Trophoblast cell (in vitro differentiated cells and primary cell): Measurements from ENCODE around the gene PRPS1.
"Not testable (repeated sequence)": the region's sequence is repeated elsewhere in the genome, so short reads cannot be mapped to it uniquely, and the experiment has no call there.

Source experiments
- DNase-seq, 2 donors: peaks; one replicate each; pipeline ENCODE4 v3.0.0-alpha.2; 2016
- H2AFZ ChIP-seq: 2 replicates; pipeline ENCODE4 v1.6.1; 2013; ENCODE audit warnings: low read length, moderate library complexity, mild to moderate bottlenecking; ENCODE audit not compliant: insufficient read depth, poor library complexity
- H2AK5ac ChIP-seq: 2 replicates; pipeline ENCODE4 v1.6.1; 2013; ENCODE audit warnings: mild to moderate bottlenecking, low read length
- H2BK120ac ChIP-seq: 2 replicates; pipeline ENCODE4 v1.6.1; 2013; ENCODE audit warnings: low read length, mild to moderate bottlenecking, moderate library complexity; ENCODE audit not compliant: insufficient read depth, poor library complexity
- H2BK12ac ChIP-seq: 2 replicates; pipeline ENCODE4 v1.6.1; 2013; ENCODE audit warnings: mild to moderate bottlenecking, low read length, moderate library complexity
- H2BK5ac ChIP-seq: 2 replicates; pipeline ENCODE4 v1.6.1; 2013; ENCODE audit warnings: low read length, low read depth, moderate library complexity, mild to moderate bottlenecking; ENCODE audit not compliant: poor library complexity
- H3K14ac ChIP-seq: 2 replicates; pipeline ENCODE4 v1.6.1; 2013; ENCODE audit warnings: mild to moderate bottlenecking, low read length
- H3K18ac ChIP-seq: 2 replicates; pipeline ENCODE4 v1.6.1; 2013; ENCODE audit warnings: mild to moderate bottlenecking, low read length
- H3K23ac ChIP-seq: 2 replicates; pipeline ENCODE4 v1.6.1; 2013; ENCODE audit warnings: low read length
- H3K27ac ChIP-seq: 2 replicates; pipeline ENCODE4 v1.5.1; 2013; ENCODE audit warnings: low read depth, mild to moderate bottlenecking, inconsistent platforms, low read length, moderate library complexity
- H3K27me3 ChIP-seq: 2 replicates; pipeline ENCODE4 v1.6.1; 2013; ENCODE audit warnings: inconsistent platforms, mild to moderate bottlenecking, low read length, moderate library complexity; ENCODE audit not compliant: insufficient read depth
- H3K36me3 ChIP-seq, 2 experiments: 1 replicate in 1 of 2; 2 replicates in 1 of 2; pipeline ENCODE4 v1.6.1; 2013; ENCODE audit warnings: low read length in 2 of 2, mild to moderate bottlenecking in 2 of 2, moderate library complexity in 1 of 2; ENCODE audit not compliant: insufficient read depth in 2 of 2, control insufficient read depth in 1 of 2
- H3K4ac ChIP-seq: 2 replicates; pipeline ENCODE4 v1.6.1; 2013; ENCODE audit warnings: low read depth, mild to moderate bottlenecking, low read length, moderate library complexity
- H3K4me1 ChIP-seq, 2 experiments: 1 replicate in 1 of 2; 2 replicates in 1 of 2; pipeline ENCODE4 v1.6.1; 2013; ENCODE audit warnings: low read length in 2 of 2, mild to moderate bottlenecking in 2 of 2, moderate library complexity in 1 of 2; ENCODE audit not compliant: insufficient read depth in 2 of 2, control insufficient read depth in 1 of 2
- H3K4me2 ChIP-seq: 2 replicates; pipeline ENCODE4 v1.6.1; 2013; ENCODE audit warnings: inconsistent platforms, mild to moderate bottlenecking, low read length, moderate library complexity
- H3K4me3 ChIP-seq: 2 replicates; pipeline ENCODE4 v1.5.1; 2013; ENCODE audit warnings: mild to moderate bottlenecking, low read depth, low read length, inconsistent platforms
- H3K79me1 ChIP-seq: one replicate; pipeline ENCODE4 v1.6.1; 2013; ENCODE audit warnings: low read length
- H3K79me2 ChIP-seq: 2 replicates; pipeline ENCODE4 v1.6.1; 2013; ENCODE audit warnings: low read length, mild to moderate bottlenecking; ENCODE audit not compliant: control insufficient read depth, insufficient read depth, poor library complexity
- H3K9ac ChIP-seq: 2 replicates; pipeline ENCODE4 v1.6.1; 2013; ENCODE audit warnings: mild to moderate bottlenecking, low read length
- H3K9me3 ChIP-seq: 2 replicates; pipeline ENCODE4 v1.6.1; 2013; ENCODE audit warnings: low read depth, mild to moderate bottlenecking, control low read depth, inconsistent platforms, low read length; ENCODE audit not compliant: insufficient read depth
- H4K12ac ChIP-seq: 2 replicates; pipeline ENCODE4 v1.6.1; 2013; ENCODE audit warnings: low read depth, mild to moderate bottlenecking, low read length, moderate library complexity
- H4K8ac ChIP-seq: 2 replicates; pipeline ENCODE4 v1.6.1; 2013; ENCODE audit warnings: low read depth, mild to moderate bottlenecking, low read length, moderate library complexity
- H4K91ac ChIP-seq: one replicate; pipeline ENCODE4 v1.6.1; 2013; ENCODE audit warnings: low read depth, mild to moderate bottlenecking, low read length, moderate library complexity
- WGBS: extraction: QIAGEN DNeasy Blood & Tissue Kit; methylation state at CpG from one replicate; pipeline ENCODE4 v1.1.7; 2013; ENCODE audit warnings: missing lambda C conversion rate; ENCODE audit not compliant: insufficient read length, insufficient coverage; ENCODE audit errors: extremely low coverage; 5-methylcytosine and 5-hydroxymethylcytosine counted together

Gene PRPS1

DNA sequence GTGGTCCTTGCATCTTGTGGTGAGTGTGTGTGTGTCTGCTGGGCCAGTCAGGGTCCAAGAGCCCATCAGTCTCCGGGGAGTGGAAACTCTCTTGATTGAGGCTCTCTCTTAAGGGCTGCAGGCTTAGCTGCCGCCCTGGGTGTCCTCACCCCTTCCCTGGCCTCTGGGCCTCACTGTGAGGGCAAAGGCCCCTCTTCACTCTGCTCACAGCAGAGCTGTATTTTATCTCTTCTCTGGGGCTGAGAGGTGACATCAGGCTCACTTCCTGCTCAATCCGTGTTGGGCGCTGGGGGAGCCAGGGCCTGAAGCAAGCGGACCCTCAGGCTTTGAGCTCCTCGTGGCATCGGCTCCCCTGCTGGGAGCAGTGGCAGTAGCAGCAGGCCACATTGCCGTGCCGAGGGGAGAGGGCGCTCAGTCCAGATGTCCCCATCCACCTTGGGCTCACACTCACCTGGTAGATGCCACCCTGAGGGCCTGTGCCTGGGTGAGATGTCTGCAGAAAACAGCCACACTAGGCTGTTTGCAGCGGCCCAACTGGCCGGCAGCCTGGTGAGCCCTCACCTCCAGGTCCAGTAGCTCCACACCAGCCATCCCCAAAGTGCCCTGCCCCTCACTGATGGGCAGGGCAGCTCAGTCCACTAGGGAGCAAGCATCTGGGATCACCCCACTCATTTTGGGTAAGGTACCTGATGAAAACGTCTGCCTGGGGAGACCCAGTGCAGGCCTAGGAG lies 24.7 kb upstream of the PRPS1 start:
- no peak overlapping the region for H3K4me3 ChIP-seq
- H3K4me1 ChIP-seq, result no peaks in the 10 kb centered on the region
- no peak overlapping the region for H4K12ac ChIP-seq
- H2BK5ac ChIP-seq, result no peak overlapping the region
- no peaks in the 10 kb centered on the region for H3K36me3 ChIP-seq
- H3K9me3 ChIP-seq, result no peaks in the 10 kb centered on the region
- H3K27me3 ChIP-seq, result no peaks in the 10 kb centered on the region
- no peak overlapping the region for H4K91ac ChIP-seq
- no peaks in the 10 kb centered on the region for H3K79me1 ChIP-seq
- H3K4me2 ChIP-seq, result no peak overlapping the region
- no CpG with 5 or more reads among the region's 13 CpGs for WGBS
- no peak overlapping the region for H3K23ac ChIP-seq
- no peak overlapping the region for H2AK5ac ChIP-seq
- no peak overlapping the region for H3K27ac ChIP-seq
- H3K9ac ChIP-seq, result no peak overlapping the region
- H4K8ac ChIP-seq, result no peak overlapping the region
- no peak overlapping the region for H3K4ac ChIP-seq
- H2BK12ac ChIP-seq, result no peak overlapping the region
- no peaks in the 10 kb centered on the region for H3K79me2 ChIP-seq
- DNase-seq, result no peak
- H3K18ac ChIP-seq, result no peak overlapping the region
- no peak overlapping the region for H3K14ac ChIP-seq
- H2AFZ ChIP-seq, result no peak overlapping the region
- H2BK120ac ChIP-seq, result no peak overlapping the region

DNA sequence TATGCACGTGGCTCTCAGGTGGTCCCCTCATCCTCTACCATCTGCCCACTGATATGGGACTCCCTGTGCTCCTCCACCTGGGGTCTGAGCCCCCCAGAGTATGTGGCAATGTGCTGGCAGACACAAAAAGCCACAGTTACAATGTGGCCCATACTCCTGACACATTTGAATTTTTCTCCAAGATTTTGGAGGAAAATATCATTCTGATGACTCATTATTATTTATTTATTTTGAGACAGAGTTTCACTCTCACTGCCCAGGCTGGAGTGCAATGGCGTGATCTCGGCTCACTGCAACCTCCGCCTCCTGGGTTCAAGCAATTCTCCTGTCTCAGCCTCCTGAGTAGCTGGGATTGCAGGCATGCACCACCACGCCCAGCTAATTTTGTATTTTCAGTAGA lies 19.2 kb upstream of the PRPS1 start:
- H4K91ac ChIP-seq, H3K79me2 ChIP-seq, H3K36me3 ChIP-seq, DNase-seq, H3K4me2 ChIP-seq, H3K9me3 ChIP-seq, H2BK120ac ChIP-seq, H3K18ac ChIP-seq, H3K27me3 ChIP-seq, H3K23ac ChIP-seq, H2AFZ ChIP-seq, H3K4ac ChIP-seq, H3K27ac ChIP-seq, H4K8ac ChIP-seq, H2BK12ac ChIP-seq, H4K12ac ChIP-seq, H3K14ac ChIP-seq, H3K9ac ChIP-seq, H2BK5ac ChIP-seq, H3K79me1 ChIP-seq, H3K4me3 ChIP-seq, H2AK5ac ChIP-seq, H3K4me1 ChIP-seq: not testable (repeated sequence)
- WGBS, result no CpG with 5 or more reads among the region's 5 CpGs

DNA sequence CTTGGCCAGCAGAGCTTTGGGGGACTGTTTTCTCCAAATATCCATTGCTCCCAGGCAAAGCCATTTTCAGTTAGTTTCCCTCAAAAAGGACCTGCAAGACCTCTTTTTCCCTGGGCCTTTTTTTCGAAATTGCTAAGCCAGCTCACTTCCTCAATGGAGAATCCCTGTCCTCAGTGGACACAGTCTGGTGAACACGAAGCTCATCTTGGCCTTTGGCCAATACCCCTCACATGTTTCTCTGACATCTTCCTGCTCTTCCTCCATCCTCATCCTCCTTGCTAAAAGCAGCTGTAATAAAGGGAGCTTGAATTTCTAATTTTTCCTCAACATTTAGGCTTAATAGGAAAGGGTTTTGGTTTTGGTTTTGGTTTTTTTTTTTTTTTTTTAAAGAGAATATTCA lies 17.6 kb upstream of the PRPS1 start:
- H3K9ac ChIP-seq, result no peak overlapping the region
- no peaks in the 10 kb centered on the region for H3K36me3 ChIP-seq
- no peak overlapping the region for H3K4me3 ChIP-seq
- H2BK5ac ChIP-seq, result no peak overlapping the region
- no peak overlapping the region for H2AK5ac ChIP-seq
- no peak overlapping the region for H3K27ac ChIP-seq
- no peak overlapping the region for H4K8ac ChIP-seq
- no peak overlapping the region for H3K14ac ChIP-seq
- H3K79me1 ChIP-seq, result no peaks in the 10 kb centered on the region
- H3K4ac ChIP-seq, result no peak overlapping the region
- no peak overlapping the region for H3K18ac ChIP-seq
- H2AFZ ChIP-seq, result no peak overlapping the region
- H3K23ac ChIP-seq, result no peak overlapping the region
- H2BK120ac ChIP-seq, result no peak overlapping the region
- no peak overlapping the region for H4K91ac ChIP-seq
- no peaks in the 10 kb centered on the region for H3K79me2 ChIP-seq
- H3K4me2 ChIP-seq, result no peak overlapping the region
- no peaks in the 10 kb centered on the region for H3K9me3 ChIP-seq
- DNase-seq, result no peak
- no peak overlapping the region for H4K12ac ChIP-seq
- no peak overlapping the region for H2BK12ac ChIP-seq
- no CpG with 5 or more reads among the region's 2 CpGs for WGBS
- no peaks in the 10 kb centered on the region for H3K4me1 ChIP-seq
- H3K27me3 ChIP-seq, result no peaks in the 10 kb centered on the region

DNA sequence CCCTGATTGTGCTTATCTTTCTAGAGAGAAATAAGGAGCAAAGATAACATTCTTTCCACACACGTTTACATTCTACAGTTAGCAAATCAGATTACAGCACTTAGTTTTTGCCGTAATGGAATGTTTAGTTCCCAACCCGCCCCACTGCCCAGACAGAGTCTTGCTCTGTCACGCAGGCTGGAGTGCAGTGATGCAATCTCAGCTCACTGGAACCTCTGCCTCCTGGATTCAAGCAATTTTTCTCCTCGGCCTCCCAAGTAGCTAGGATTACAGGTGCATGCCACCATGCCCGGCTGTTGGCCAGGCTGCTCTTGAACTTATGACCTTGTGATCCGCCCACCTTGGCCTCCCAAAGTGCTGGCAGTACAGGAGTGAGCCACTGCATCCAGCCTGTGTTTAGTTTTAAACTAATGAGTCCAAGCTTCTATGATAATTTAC lies 8.4 kb upstream of the PRPS1 start:
- Histone ChIP-seq H3K79me2 (no peaks in the 10 kb centered on the region), H3K4me2 (no peak overlapping the region), H3K4me1 (no peaks in the 10 kb centered on the region), H3K14ac (no peak overlapping the region), H3K27me3 (no peaks in the 10 kb centered on the region), H3K18ac (no peak overlapping the region), H2AK5ac (no peak overlapping the region), H3K23ac (no peak overlapping the region), H2AFZ (no peak overlapping the region), H4K91ac (no peak overlapping the region), H3K79me1 (no peaks in the 10 kb centered on the region), H4K12ac (no peak overlapping the region), H3K27ac (no peak overlapping the region), H4K8ac (no peak overlapping the region), H2BK12ac (no peak overlapping the region), H2BK120ac (no peak overlapping the region), H2BK5ac (no peak overlapping the region), H3K9me3 (no peaks in the 10 kb centered on the region), H3K4ac (no peak overlapping the region), H3K36me3 (no peaks in the 10 kb centered on the region), H3K4me3 (no peak overlapping the region), H3K9ac (no peak overlapping the region)
- no CpG with 5 or more reads among the region's 7 CpGs for WGBS
- peak; percentile 64 to 84 for DNase-seq
